GM12891 (cell line): Measurements from ENCODE around the gene CHST6.

Experiments
- POLR2A ChIP-seq: IDR thresholded peaks from 2 replicates; pipeline ENCODE4 v1.6.1; 2011; ENCODE audit warnings: low read depth, low read length, control low read depth
- POU2F2 ChIP-seq: IDR thresholded peaks from 2 replicates; pipeline ENCODE4 v1.6.1; 2011; ENCODE audit warnings: low read depth, mild to moderate bottlenecking, control low read depth, low read length, moderate library complexity

GRCh38 chr16:75483222-75483621, 12.0 kb downstream of the CHST6 start:
- no peak for TF ChIP-seq POU2F2
- TF ChIP-seq POLR2A: no peak
